GM18870 (cell line): ENCODE measurements around the gene COL8A1.
A peak's percentile ranks its signal among the peaks of the same experiment; 100 is the strongest.

ENCODE experiments used
- ATAC-seq: cut with Tn5 transposase; IDR thresholded peaks from one replicate; pipeline ENCODE4 v1.9.1; 2021; ENCODE audit warnings: moderate library complexity; ENCODE audit not compliant: unreplicated experiment

The COL8A1 gene

GRCh38 chr3:99637368-99638111 is 854 bp upstream of the COL8A1 start:
- no peak for ATAC-seq

GRCh38 chr3:99639579-99639978 is 1.2 kb downstream of the COL8A1 start:
- no peak for ATAC-seq

- no peak for ATAC-seq
Measured at GRCh38 chr3:99640214-99640851, 1.9 kb downstream of the COL8A1 start.

- no peak for ATAC-seq
Measured at GRCh38 chr3:99641480-99641879, 3.1 kb downstream of the COL8A1 start.

DNA sequence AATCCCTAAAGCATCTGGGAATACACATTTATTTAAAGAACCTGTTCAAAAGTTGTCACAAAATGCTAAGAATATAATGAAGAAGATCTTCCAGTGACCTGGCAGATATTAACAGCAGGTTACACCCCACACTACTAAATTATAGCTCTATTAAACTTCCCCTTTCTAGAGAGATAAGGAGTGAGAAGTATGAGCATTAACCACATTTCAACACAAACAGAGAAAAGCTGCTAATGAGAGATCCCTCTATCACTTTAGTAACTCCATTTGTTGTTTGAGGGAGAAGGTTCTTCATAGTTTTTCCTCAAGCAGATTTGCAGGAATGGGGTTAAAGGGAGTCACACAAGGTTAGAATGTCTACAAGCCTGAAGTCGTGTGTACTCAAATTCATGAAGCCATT is 3.6 kb downstream of the COL8A1 start:
- no peak for ATAC-seq

DNA sequence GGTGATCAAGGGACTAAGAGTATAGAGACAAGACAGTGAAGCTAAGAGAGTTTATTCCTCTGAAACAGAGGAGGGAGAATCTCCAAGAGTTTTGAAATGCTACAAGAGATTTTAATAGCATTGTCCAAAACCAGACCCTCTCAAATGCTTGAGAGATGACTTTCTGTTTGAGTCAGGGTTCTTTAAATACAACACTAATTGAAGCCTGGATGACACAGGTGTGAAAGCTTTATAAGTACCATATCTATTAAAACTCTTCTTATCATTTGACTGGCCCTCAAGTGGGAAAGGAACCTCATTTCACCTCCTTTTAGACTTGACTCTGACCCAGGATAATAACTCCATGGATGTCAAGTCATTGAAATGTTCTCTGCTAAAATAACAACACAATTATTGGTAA is 5.6 kb downstream of the COL8A1 start:
- ATAC-seq = no peak

DNA sequence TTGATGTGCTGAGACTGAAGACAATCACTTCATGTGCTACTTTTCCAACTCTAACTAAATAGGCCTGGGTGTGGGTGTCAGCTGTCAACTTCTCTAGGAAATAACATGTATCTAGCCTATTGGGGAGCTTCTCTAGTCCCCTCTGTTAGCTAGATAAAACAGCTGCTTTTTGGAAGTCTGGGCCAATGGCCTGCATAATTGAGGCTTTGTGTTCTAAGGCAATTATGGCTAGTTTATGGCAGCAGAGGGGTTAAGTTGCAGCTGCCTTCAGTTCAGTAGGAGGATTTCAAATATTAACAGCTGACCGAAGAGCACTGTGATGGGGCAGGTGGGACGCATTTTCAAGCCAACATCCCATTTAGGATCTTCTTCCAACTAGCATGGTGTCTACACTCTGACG is 6.4 kb downstream of the COL8A1 start:
- no peak for ATAC-seq

DNA sequence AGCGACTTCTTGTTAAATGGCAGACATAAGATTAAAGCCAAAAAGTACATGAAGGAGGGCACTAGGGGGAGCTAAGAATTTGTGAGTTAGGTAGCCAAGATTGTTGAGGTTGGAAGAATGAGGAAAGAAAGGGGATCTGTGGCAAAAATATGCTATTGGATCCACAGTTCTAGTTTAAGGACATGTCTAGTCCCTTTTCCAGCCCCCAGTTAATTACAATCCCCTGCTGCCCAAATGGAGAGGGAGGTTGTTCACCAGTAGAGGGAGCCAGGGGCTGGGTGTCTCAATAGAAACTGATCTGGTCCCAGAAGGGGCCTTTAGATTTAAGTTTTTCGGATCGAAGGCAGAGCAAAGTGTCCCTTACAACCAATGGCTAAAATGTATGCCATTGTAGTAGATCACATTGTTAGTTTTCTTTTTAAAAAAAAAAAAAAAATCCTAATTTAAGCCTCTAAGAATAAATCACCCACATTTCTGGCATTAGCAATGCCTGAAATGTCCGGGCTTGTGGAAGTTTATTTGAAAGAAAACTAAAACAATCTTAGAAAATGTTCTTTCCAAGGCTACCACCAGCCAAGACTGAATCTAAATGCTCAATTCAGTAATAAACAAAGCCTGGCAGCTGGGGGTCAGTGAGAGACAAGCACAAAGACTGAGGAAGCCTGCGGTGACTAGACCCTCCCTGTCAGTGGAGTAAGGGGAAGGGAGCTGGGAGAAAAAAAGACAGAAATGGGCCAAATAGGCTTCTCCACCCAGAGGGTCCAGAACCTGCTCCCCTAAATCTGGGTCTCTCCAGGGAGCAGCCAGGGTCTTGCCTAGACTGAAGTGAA is 7.1 kb downstream of the COL8A1 start:
- ATAC-seq = no peak

- no peak for ATAC-seq
Measured at GRCh38 chr3:99646107-99646435, 7.7 kb downstream of the COL8A1 start.

GRCh38 chr3:99647081-99647480 is 8.7 kb downstream of the COL8A1 start:
- peak; percentile 36 for ATAC-seq

DNA sequence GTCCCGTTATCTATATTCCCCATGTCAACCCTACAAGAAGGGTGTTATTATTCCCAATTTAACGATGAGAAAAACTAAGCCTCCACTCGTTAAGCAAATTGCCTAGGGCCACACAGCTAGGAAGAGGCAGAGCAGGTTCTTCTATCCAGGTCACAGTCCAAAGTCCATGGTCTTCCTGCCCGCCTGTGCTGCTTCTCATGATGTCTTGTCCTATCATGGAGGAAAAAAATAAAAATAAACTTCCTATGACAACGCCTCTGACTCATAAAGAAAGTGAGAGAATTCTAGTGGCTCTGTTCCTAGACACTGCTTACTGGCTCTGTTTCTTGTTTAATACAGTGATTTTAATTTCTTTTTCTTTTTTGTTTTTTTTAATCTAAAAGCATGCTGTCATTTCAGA is 9.7 kb downstream of the COL8A1 start:
- ATAC-seq = peak; percentile 45

GRCh38 chr3:99648516-99648915 is 10.1 kb downstream of the COL8A1 start:
- no peak for ATAC-seq

GRCh38 chr3:99651531-99651930 is 13.1 kb downstream of the COL8A1 start:
- ATAC-seq = no peak

DNA sequence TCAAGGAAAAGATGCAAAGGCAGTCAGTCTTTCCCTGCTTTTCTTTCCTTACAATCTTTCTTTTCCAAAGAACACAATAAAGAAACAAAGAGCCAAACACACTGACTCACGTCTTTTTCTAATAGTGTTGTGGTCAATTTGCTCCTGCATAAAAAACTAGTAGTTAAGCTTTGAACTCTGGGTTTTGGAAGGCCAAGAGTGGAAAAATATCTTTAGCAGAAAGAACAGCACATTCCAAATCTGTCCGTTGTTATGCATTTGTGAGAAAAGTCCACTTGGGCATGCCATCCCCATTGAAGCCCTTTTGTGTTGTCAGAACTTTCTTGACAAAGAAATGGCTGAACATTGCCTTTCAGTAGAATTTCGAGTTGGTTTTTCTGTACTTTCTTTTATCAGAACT is 18.2 kb downstream of the COL8A1 start:
- no peak for ATAC-seq

DNA sequence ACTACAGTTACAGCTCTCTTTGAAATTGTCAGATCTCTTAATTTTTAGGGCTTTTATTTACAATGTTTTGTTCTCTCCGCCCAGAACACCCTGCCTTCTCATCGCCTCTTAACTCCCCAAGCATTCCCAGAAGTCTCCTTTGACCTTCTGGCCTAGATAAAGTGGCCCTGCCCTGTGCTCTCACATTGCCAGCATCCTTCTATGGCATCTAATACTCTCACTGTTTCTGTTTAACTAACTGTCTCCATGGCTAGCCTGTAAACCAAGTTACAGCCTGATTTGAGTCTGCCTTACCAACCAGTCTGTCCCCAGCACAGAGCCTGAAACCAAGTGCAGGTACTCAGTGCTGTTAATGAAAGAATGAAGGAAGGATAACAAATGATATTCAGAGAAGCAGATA is 19.9 kb downstream of the COL8A1 start:
- no peak for ATAC-seq

DNA sequence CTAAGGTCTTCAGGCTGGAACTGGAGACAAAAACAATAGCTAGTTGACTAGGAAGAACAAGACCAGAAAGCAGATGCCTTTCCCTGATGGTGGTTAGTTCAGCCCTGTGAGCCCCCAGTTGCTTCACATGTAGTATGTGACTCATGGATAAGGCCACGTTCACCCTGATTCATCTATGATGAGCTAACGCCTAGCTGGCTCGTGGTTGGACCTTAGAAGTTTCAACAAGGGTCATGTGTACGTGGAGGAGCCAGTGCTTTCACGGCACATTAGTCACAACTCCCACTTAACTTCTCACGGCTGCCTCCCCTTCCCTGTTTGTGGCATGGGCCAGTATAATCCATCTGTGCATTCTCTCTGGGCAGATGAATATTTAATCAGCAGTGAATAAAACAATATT is 20.6 kb downstream of the COL8A1 start:
- no peak for ATAC-seq

DNA sequence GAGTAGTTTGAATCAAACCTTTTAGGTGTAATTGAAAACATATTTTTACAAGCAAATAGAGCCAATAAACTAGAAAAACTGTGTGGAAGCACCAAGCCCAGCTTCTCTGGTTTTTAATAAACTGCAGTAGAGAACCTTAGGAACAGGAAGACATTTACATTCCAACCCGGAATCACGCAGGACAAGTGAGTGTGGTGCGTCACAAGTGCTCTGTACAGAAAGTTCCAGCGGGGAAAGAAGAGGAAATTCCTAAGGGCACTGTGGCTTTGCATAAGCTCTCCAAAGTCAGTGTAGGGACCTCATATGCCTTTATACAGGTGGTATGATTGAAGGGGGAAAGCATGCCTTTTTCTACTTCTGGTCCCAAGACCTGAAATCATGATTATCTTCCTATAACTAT is 21.6 kb downstream of the COL8A1 start:
- ATAC-seq = no peak

DNA sequence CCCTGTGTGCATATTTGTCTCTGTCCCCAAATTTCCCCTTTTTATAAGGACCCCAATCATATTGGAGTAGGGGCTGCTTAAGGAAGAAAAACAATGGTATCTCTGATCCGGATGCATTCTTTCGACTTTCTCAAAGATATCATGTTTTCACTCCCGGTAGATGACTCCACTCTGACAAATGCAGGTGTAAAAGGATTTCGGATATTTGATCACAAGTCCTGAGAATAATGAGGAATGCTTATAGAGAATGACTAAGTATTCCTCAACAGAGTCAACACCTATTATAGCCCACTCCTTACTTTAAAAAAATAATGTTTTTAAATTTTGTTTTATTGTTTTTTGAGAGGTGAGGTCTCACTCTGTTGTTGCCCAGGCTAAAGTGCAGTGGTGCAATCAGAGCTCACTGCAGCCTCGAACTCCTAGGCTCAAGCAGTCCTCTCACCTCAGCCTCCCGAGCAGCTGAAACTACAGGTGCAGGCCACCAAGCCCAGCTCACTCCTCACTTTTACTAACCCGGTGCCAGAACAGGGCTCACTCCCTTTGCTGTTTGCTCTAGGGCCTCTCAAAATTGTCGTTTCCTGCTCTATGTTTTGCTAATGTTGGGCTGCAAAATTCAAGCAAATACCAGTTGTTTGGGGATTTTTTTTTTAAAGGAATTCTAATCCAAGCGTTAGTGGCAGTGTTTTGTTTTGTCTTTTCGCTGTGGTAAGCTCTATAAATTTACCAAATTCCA is 24.6 kb downstream of the COL8A1 start:
- ATAC-seq = no peak

DNA sequence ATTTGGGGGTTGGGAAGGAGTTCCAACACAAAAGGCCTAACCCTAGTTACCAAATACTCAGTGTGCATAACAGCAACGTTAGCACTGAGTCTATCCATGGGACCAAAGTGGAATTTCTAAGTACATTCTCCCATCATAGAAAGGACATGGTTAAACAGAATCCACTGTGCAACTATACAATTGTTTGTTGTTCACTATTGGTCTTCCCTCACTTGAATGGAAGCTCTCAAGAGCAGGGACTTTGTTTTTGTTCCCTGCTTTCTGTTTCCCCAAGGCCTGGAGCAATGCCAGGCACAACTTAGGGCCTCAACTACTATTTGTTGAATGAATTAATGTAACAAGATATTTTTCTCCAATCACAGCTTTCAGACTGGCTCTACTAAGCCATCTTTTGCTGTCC is 25.6 kb downstream of the COL8A1 start:
- no peak for ATAC-seq

GRCh38 chr3:99665017-99665416 is 26.6 kb downstream of the COL8A1 start:
- ATAC-seq = no peak

- ATAC-seq = no peak
Measured at GRCh38 chr3:99666201-99666600, 27.8 kb downstream of the COL8A1 start.
